HEK293T (cell line): Measurements from ENCODE around the gene GMPPB.

Source experiments
- CTCF ChIA-PET: fragments of 350-600 bp; formaldehyde crosslinking; extraction: SDS; loops from one replicate; lab custom pipeline; 2021; ENCODE audit warnings: antibody characterized with exemption, inconsistent platforms; lab: Yijun Ruan, JAX
- POLR2A ChIA-PET: fragments of 350-600 bp; formaldehyde crosslinking; extraction: SDS; loops from one replicate; lab custom pipeline; 2020; ENCODE audit warnings: antibody characterized with exemption, inconsistent platforms; lab: Yijun Ruan, JAX
- DNase-seq: peaks from one replicate; pipeline ENCODE4 v3.0.0; 2012; ENCODE audit warnings: mixed read lengths; ENCODE audit errors: extremely low spot score
- ARNT ChIP-seq: fragments of 450-650 bp; IDR thresholded peaks from 2 replicates; pipeline ENCODE4 v1.6.1; 2017; ENCODE audit warnings: mild to moderate bottlenecking
- BHLHE40 ChIP-seq: fragments of 450-650 bp; IDR thresholded peaks from 2 replicates; pipeline ENCODE4 v1.6.1; 2016; ENCODE audit warnings: mild to moderate bottlenecking, moderate library complexity, borderline replicate concordance
- CTBP1 ChIP-seq: fragments of 450-650 bp; IDR thresholded peaks from 2 replicates; pipeline ENCODE4 v1.6.1; 2016; ENCODE audit warnings: borderline replicate concordance
- ELF4 ChIP-seq: fragments of 450-650 bp; IDR thresholded peaks from 2 replicates; pipeline ENCODE4 v1.6.1; 2017; ENCODE audit warnings: antibody characterized with exemption
- FOXA1 ChIP-seq: fragments of 450-650 bp; IDR thresholded peaks from 2 replicates; pipeline ENCODE4 v1.6.1; 2016; ENCODE audit warnings: mild to moderate bottlenecking
- FOXK2 ChIP-seq: fragments of 450-650 bp; IDR thresholded peaks from 2 replicates; pipeline ENCODE4 v1.6.1; 2016; ENCODE audit warnings: mild to moderate bottlenecking
- FOXM1 ChIP-seq: fragments of 450-650 bp; IDR thresholded peaks from 2 replicates; pipeline ENCODE4 v1.6.1; 2017; ENCODE audit warnings: mild to moderate bottlenecking, borderline replicate concordance
- HDGF ChIP-seq: fragments of 450-650 bp; IDR thresholded peaks from 2 replicates; pipeline ENCODE4 v1.6.1; 2017; ENCODE audit warnings: antibody characterized with exemption, borderline replicate concordance
- L3MBTL2 ChIP-seq: fragments of 450-650 bp; conservative IDR thresholded peaks from 2 replicates; pipeline ENCODE4 v1.6.1; 2016; ENCODE audit warnings: mild to moderate bottlenecking
- LEF1 ChIP-seq: fragments of 450-650 bp; IDR thresholded peaks from 2 replicates; pipeline ENCODE4 v1.6.1; 2017; ENCODE audit warnings: mild to moderate bottlenecking, borderline replicate concordance
- NFRKB ChIP-seq: fragments of 450-650 bp; IDR thresholded peaks from 2 replicates; pipeline ENCODE4 v1.6.1; 2016; ENCODE audit warnings: mild to moderate bottlenecking, moderate library complexity
- PKNOX1 ChIP-seq: fragments of 450-650 bp; IDR thresholded peaks from 2 replicates; pipeline ENCODE4 v1.6.1; 2016
- SP1 ChIP-seq: fragments of 450-650 bp; IDR thresholded peaks from 2 replicates; pipeline ENCODE4 v1.6.1; 2017
- SUZ12 ChIP-seq: fragments of 450-650 bp; IDR thresholded peaks from 2 replicates; pipeline ENCODE4 v1.6.1; 2016; ENCODE audit warnings: mild to moderate bottlenecking
- TARDBP ChIP-seq: fragments of 450-650 bp; IDR thresholded peaks from 2 replicates; pipeline ENCODE4 v1.6.1; 2016
- ZNF384 ChIP-seq: fragments of 450-650 bp; IDR thresholded peaks from 2 replicates; pipeline ENCODE4 v1.6.1; 2016

Gene GMPPB

GRCh38 chr3:49733551-49733950 is 9.8 kb upstream of the GMPPB start:
- no peak for DNase-seq
- POLR2A ChIA-PET = no interaction called here
- TF ChIP-seq ZNF384 = no peak
- CTCF ChIA-PET = no interaction called here

- CTCF ChIA-PET = no interaction called here
- POLR2A ChIA-PET = interaction anchor here (1.4 kb wide), 1 partner anchor 9 kb away, joined by 4 read pairs; the partner anchor contains the start of gene GMPPB
- DNase-seq = no peak
- no peak for TF ChIP-seq LEF1
- no peak for TF ChIP-seq ZNF384
- TF ChIP-seq SUZ12 = no peak
- TF ChIP-seq L3MBTL2 = no peak
- no peak for TF ChIP-seq ARNT
- no peak for TF ChIP-seq SP1
- no peak for TF ChIP-seq HDGF
- TF ChIP-seq NFRKB = no peak
These were observed 8.8 kb upstream of the GMPPB start for GRCh38 chr3:49732597-49732996.

GRCh38 chr3:49729966-49730609 is 6.3 kb upstream of the GMPPB start:
- no peak for DNase-seq
- no peak for TF ChIP-seq SP1
- TF ChIP-seq BHLHE40 = no peak
- TF ChIP-seq PKNOX1 = no peak
- TF ChIP-seq L3MBTL2 = no peak
- TF ChIP-seq ZNF384 = no peak
- TF ChIP-seq FOXM1 = no peak
- TF ChIP-seq TARDBP = no peak
- TF ChIP-seq NFRKB = no peak
- no peak for TF ChIP-seq CTBP1
- TF ChIP-seq HDGF = no peak
- no peak for TF ChIP-seq FOXK2
- no peak for TF ChIP-seq ELF4
- no peak for TF ChIP-seq FOXA1
- no peak for TF ChIP-seq LEF1
- TF ChIP-seq ARNT = no peak
- TF ChIP-seq SUZ12 = no peak
- POLR2A ChIA-PET = no interaction called here
- CTCF ChIA-PET = no interaction called here

- TF ChIP-seq PKNOX1 = no peak
- no peak for TF ChIP-seq SUZ12
- no peak for TF ChIP-seq FOXM1
- TF ChIP-seq L3MBTL2 = no peak
- no peak for TF ChIP-seq TARDBP
- no peak for TF ChIP-seq HDGF
- no peak for TF ChIP-seq FOXK2
- no peak for TF ChIP-seq FOXA1
- no peak for TF ChIP-seq LEF1
- no peak for TF ChIP-seq ARNT
- TF ChIP-seq ZNF384 = no peak
- no peak for TF ChIP-seq BHLHE40
- no peak for TF ChIP-seq NFRKB
- TF ChIP-seq ELF4 = no peak
- ChIA-PET CTCF (no interaction called here), POLR2A (no interaction called here)
- DNase-seq = no peak
These were observed 4.2 kb upstream of the GMPPB start for GRCh38 chr3:49727924-49728361.

- DNase-seq = no peak
- no peak for TF ChIP-seq FOXA1
- no peak for TF ChIP-seq NFRKB
- TF ChIP-seq ELF4 = no peak
- TF ChIP-seq TARDBP = no peak
- ChIA-PET CTCF (no interaction called here), POLR2A (no interaction called here)
These were observed 3.6 kb upstream of the GMPPB start for GRCh38 chr3:49727154-49727923.

GRCh38 chr3:49725906-49726681 is 2.3 kb upstream of the GMPPB start:
- no peak for DNase-seq
- TF ChIP-seq FOXK2 (no peak), ELF4 (no peak), ARNT (no peak), TARDBP (no peak), LEF1 (no peak)
- ChIA-PET POLR2A (no interaction called here), CTCF (no interaction called here)
